ENCODE data around the gene ZNF750. TPM values are rescaled to one million over a fixed set of nuclear protein-coding genes. Genes with fewer than 3 reads are reported as not detected.

The ZNF750 gene
- total and polyA plus RNA-seq, 7 donors = 0.01 TPM; not detected in 6

DNA sequence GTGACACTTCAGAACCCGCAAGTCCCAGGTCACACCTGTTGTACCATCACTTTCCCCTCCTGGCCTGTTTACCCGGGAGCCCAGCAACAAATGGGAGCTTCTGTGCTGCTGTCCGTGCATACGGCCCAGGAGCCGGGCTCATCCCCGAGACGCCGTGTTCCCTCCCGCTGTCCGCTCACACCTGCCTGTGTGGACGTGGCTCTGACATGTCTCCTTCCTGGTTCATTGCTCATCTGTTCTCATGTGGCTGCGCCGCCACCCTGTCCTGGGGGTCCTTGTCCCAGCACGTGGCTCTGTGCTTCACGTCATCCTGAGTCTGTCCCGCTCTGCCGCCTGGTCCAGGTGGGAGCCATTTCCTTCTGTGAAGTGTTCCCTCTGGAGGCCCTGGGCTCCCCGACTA lies 50.0 kb downstream of the ZNF750 start:
- TF ChIP-seq, protein P1, sequence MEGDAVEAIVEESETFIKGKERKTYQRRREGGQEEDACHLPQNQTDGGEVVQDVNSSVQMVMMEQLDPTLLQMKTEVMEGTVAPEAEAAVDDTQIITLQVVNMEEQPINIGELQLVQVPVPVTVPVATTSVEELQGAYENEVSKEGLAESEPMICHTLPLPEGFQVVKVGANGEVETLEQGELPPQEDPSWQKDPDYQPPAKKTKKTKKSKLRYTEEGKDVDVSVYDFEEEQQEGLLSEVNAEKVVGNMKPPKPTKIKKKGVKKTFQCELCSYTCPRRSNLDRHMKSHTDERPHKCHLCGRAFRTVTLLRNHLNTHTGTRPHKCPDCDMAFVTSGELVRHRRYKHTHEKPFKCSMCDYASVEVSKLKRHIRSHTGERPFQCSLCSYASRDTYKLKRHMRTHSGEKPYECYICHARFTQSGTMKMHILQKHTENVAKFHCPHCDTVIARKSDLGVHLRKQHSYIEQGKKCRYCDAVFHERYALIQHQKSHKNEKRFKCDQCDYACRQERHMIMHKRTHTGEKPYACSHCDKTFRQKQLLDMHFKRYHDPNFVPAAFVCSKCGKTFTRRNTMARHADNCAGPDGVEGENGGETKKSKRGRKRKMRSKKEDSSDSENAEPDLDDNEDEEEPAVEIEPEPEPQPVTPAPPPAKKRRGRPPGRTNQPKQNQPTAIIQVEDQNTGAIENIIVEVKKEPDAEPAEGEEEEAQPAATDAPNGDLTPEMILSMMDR (IDR thresholded peaks at IDR 0.05) = no peak
- TF ChIP-seq POLR2A (IDR thresholded peaks at IDR 0.05) = no peak
- no peak for TF ChIP-seq EP300 (IDR thresholded peaks at IDR 0.05)
- 96 to 97% methylated on average over 18 of the region's 18 CpGs for WGBS, 2 donors
- no peak overlapping the region for H3K4me3 ChIP-seq
- H3K4me1 ChIP-seq = peaks cover 0 to 23% (median 18%) of the 10 kb centered on the region in 4 donors
- intact Hi-C loops (cut with DNase I) = loop anchor here (5.0 kb wide), 1 partner anchor 62 kb away; no protein-coding TSS in a partner anchor
- no peaks in the 10 kb centered on the region for H3K36me3 ChIP-seq
- H3K27me3 ChIP-seq = no peaks in the 10 kb centered on the region
- no peaks in the 10 kb centered on the region for H3K9me3 ChIP-seq
- no peak overlapping the region for H3K27ac ChIP-seq
- DNase-seq = no peak

DNA sequence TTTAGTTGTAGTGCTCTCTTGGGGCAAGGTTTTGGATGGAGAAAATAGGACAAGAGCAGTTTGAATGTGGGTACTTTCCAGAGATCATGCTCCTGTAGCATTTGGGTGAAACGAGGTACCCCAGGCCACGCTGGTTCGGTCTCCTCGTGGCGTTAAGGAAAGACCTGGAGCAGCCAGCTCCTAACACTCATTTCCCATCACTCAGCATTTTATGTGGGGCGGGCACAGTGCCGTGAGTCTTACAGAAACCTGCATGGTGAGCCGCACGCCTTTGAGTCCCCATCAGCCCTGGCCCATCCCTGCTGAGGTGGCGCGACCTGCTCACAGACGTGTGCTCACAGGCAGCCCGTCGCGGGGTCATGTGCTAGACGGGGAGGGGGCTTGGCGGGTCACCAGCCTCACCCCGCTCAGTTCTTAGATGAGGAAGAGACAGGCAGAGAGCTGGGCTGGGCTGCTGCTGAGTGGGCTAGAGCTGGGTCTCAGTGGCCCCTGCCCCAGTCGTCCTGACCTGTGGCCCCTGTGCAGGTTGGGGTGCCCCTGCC lies 50.7 kb downstream of the ZNF750 start:
- Histone ChIP-seq H3K4me1 (peaks cover 0 to 16% (median 11%) of the 10 kb centered on the region in 4 donors), H3K27ac (no peak overlapping the region), H3K9me3 (no peaks in the 10 kb centered on the region), H3K4me3 (no peak overlapping the region), H3K36me3 (peaks cover 0 to 7% (median 0%) of the 10 kb centered on the region in 4 donors), H3K27me3 (no peaks in the 10 kb centered on the region)
- intact Hi-C loops (cut with DNase I) = no loop called here
- no peak for DNase-seq
- 95% methylated on average over 19 of the region's 19 CpGs for WGBS, 2 donors
- no peak for TF ChIP-seq POLR2A (IDR thresholded peaks at IDR 0.05)
- TF ChIP-seq, protein P1 (IDR thresholded peaks at IDR 0.05) = no peak
- TF ChIP-seq EP300 (IDR thresholded peaks at IDR 0.05) = no peak

DNA sequence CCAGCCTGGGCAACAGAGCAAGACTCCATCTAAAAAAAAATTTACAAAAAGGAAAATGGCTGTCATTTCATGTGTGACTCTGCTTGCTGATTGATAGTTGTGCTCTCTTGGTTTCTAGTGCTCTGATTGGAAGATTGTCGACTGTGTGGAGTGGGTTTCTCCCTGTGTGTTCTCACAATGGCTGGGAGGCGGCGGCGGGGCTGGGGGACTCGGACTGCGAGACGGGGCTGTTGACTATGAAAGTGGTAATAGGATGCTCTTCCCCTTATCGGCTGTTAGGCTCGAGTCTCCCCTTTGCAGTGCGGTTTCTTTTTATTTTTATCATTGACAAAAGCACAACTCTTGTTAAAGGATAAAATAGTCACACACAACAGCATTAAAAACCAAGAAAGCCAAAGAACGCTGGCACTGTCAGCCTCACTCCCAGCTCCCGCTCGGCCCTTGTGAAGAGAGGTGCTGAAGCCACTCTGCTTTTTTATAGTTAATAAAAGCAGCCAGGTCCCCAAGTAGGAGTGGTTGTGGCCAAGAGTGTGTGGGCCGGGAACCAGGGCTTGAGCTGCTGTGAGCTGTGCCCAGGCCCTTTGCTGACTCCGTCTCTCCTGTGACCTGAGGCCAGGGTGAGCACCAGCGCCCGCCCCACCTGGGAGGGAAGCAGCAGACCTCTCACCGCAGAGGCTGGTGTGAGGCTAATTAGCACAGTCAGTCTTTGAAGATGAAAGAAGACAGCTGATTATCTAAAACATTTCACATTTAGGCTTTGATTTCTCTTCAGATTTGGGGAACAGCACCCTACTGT lies 51.4 kb downstream of the ZNF750 start:
- no peaks in the 10 kb centered on the region for H3K9me3 ChIP-seq
- DNase-seq = no peak
- H3K27me3 ChIP-seq = no peaks in the 10 kb centered on the region
- H3K4me1 ChIP-seq = peaks cover 0 to 9% (median 4%) of the 10 kb centered on the region in 4 donors
- WGBS, 2 donors = 93% methylated on average over 18 of the region's 18 CpGs
- no peak overlapping the region for H3K4me3 ChIP-seq
- intact Hi-C loops (cut with DNase I) = no loop called here
- no peak for TF ChIP-seq EP300 (IDR thresholded peaks at IDR 0.05)
- TF ChIP-seq POLR2AphosphoS5 (IDR thresholded peaks at IDR 0.05) = no peak
- TF ChIP-seq, protein P1 (IDR thresholded peaks at IDR 0.05) = no peak
- no peak for TF ChIP-seq POLR2A (IDR thresholded peaks at IDR 0.05)
- peaks cover 0 to 14% (median 2%) of the 10 kb centered on the region in 4 donors for H3K36me3 ChIP-seq
- H3K27ac ChIP-seq = no peak overlapping the region

DNA sequence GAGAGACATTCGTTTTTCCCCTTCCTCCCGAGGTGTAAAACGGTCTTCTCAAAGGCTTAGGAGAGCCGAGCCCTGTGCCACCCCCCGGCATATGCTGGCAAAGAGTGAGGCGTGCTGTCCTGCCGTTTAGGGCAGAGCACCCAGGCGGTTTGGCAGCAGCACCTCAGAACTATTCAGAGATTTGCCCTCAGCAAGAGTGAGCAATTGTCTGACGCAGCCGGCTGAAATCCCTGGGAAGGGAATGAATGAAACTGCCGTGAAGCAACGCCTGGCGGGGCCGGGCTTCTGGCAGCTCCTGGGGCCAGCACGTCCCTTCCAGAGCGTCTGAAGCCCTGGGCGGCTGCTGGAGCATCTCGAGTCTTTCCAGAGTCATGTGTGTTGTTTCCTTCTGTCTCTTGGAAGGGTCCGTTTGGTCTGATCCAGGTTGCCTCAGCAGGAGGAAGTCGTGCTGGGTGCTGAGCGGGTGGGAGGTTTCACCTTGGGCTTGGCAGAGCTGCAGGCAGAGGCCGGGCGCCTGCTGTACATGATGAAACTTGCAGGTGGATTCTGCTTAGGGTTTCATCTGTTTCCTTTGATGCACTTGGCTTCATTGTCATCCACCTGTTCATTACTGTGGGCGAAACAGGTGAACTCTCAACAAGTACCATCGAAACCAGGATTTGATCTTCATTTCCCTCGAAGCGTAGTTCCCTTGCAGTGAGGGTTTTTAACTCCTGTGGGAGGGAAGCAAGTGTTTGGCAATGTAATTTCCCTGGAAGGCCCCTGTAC lies 52.6 kb downstream of the ZNF750 start:
- TF ChIP-seq POLR2AphosphoS5 (IDR thresholded peaks at IDR 0.05) (peak in 1 of 4 donors; percentile 12), POLR2A (IDR thresholded peaks at IDR 0.05) (no peak), EP300 (IDR thresholded peaks at IDR 0.05) (no peak)
- TF ChIP-seq, protein P1 (IDR thresholded peaks at IDR 0.05) = no peak
- 87 to 93% methylated on average over 27 of the region's 27 CpGs for WGBS, 2 donors
- peak; percentile 80 for DNase-seq
- no peaks in the 10 kb centered on the region for H3K9me3 ChIP-seq
- peaks cover 0 to 6% (median 0%) of the 10 kb centered on the region in 4 donors for H3K4me1 ChIP-seq
- peak overlapping the region in 1 of 4 donors; percentile 14 for H3K27ac ChIP-seq
- intact Hi-C loops (cut with DNase I) = no loop called here
- no peaks in the 10 kb centered on the region for H3K27me3 ChIP-seq
- H3K4me3 ChIP-seq = no peak overlapping the region
- peaks cover 0 to 25% (median 6%) of the 10 kb centered on the region in 4 donors for H3K36me3 ChIP-seq
